DMS 273 (cell line): ENCODE data around the gene CPN2.

Source experiments
- DNase-seq: peaks from one replicate; lab custom pipeline; 2025; ENCODE audit not compliant: unreplicated experiment; lab: John Stamatoyannopoulos, UW

CPN2 gene

GRCh38 chr3:194381460-194381875, 30.3 kb upstream of the CPN2 start:
- no peak for DNase-seq

DNA sequence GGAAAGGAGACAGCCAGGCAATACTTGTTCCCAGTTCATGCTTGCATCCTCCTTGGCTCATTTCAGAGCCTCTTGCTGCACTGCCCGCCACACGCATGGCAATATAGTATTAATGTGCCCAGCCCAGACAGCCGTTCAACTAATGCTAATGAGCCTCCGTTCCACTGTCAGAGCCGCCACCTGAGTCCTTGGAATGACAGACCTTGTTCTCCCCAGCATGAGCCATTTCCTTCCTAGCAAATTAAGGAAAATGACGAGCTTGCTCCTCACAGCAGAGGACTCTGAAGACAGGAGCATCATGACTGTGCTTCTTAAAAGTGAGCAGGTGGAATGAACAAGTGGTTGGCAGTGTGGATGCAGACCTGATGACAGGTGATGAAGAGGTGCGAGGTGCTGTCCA, 29.2 kb upstream of the CPN2 start:
- DNase-seq: no peak

DNA sequence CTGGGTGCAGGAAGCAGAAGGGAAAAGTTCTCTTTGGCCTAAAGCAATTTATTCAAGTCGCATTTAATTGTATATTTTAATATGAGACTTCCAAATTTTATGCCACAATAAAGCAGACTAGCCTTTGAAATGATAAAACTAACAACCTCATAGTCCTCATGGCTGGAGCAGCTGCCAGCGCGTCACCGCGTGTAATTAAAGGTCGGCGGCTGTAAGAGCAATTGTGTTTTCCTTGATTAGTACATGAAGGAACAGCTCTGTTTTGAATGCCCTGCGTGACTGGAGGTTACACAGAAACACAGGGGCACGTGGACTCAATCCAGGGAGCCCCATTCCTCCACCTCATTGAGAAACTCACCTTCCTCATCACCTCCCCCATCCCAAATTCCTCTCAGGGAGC, 28.5 kb upstream of the CPN2 start:
- no peak for DNase-seq

GRCh38 chr3:194379231-194379630, 28.1 kb upstream of the CPN2 start:
- no peak for DNase-seq

- DNase-seq: no peak
Observed at GRCh38 chr3:194377708-194378107, 26.6 kb upstream of the CPN2 start.

DNA sequence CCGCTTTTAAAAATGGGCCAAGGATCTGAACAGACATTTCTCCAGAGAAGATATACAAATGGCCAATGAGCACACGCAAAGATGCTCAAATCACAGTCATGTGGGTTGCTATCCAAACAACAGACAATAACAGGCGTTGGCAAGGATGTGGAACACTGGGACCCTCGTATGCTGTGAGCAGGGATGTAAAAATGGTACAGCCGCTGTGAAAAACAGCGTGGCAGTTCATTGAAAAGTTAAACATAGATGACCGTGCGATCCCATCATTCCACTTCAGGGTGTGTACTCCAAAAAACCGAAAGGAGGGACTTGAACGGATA, 25.1 kb upstream of the CPN2 start:
- no peak for DNase-seq

DNA sequence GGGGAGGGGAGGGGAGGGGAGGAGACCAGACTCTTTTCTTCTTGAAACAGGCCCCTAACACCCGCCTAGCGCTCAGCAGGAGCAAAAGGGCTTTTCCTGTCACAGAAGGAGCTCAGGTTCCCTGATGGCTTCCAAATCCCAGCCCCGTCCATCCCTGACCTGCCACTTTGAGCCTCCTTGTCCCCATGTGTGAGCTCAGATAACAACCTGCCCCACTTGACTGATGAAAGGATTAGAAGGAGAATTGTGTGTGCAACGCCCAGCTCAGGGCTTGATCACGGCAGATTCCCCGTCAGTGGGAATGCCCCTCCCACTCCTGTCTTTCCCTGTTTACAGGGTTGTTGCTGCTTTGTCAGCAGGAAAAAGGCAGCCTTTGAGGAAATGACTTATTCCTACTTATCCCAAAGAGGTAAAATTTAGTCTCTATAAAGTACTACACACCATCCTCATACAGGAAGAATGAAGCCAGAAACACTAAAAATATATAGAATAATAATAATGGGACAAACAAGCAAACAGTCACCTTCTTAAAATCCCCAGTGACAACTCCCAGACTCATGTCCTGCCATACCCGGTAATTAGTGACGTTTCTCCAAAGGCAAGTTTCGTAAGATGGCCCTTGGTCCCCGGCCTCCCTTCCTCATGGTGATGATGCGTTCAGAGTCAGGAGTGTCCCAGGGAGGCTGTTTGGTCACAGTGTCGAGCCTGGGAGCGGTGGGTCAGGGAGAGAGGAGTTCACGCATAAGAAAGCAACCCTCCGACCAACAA, 24.5 kb upstream of the CPN2 start:
- DNase-seq: no peak

GRCh38 chr3:194374935-194375334, 23.8 kb upstream of the CPN2 start:
- no peak for DNase-seq

- DNase-seq: no peak
Observed at GRCh38 chr3:194373899-194374298, 22.8 kb upstream of the CPN2 start.

- DNase-seq: no peak
Observed at GRCh38 chr3:194373028-194373427, 21.9 kb upstream of the CPN2 start.

- no peak for DNase-seq
Observed at GRCh38 chr3:194370753-194371152, 19.6 kb upstream of the CPN2 start.

GRCh38 chr3:194369522-194370279, 18.6 kb upstream of the CPN2 start, which contains the start of gene LRRC15:
Gene LRRC15, minus strand, starts transcription at chr3:194369743. Its CDS starts 8,700 bp downstream, at chr3:194361043.
- no peak for DNase-seq

DNA sequence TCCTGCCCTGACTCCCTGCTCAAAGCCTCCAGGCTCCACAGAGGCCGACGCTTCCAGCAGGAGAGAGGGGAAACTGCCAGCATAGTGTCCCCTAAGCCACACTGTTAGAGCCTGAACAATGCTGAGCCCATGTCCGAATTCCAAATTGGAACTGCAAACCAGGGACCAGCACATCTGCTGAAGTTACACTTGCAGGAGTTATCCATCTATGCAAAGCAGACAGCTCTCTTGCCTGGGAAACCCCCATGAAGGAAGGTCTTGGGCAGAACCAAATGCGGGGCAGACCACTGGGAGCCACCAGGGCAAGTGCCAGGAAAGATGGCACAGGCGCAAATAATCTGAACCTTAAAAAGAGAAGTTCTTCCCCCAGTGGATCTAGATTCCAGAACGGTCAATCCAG, 17.8 kb upstream of the CPN2 start:
- DNase-seq: no peak

DNA sequence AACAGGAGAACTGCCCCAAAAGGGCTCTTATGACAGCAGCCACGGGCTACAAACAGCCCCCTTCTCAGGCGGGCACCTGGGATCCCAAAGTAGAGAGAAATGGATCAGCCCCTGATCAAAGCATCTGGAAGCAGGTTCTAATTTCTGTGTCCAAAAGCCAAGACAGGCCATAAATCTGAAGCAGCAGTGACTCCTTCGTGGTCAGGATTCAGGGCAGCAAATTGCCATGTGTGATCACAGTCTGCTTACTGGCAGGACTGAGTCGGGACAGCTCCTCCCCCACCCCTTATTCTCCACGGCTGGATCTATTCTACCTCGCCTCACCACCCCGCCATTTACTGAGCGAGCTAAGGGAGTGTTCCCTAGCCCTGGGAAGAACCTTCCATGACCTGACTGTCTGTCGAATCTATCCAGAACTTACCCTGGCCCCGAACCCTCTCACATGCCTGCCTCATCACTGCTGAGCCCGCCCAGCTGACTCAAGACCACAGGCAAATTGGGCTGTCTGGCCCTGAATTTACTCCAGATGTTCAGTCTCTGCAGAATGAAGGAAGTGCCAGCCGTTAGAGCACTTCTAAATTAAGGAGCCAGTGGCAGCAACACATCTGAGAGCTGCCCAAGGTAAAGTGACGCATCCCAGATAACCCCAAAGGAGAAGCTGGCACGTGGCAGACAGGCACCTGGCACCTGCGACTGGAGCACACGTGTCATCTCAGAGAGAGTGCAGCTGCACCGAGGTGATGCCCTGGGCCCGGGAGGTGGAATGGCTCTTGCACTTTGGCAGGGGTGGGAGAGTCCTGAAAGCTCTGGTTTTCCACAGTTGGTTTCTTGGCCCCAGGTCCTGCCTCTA, 17.1 kb upstream of the CPN2 start:
- DNase-seq: peak; percentile 34

DNA sequence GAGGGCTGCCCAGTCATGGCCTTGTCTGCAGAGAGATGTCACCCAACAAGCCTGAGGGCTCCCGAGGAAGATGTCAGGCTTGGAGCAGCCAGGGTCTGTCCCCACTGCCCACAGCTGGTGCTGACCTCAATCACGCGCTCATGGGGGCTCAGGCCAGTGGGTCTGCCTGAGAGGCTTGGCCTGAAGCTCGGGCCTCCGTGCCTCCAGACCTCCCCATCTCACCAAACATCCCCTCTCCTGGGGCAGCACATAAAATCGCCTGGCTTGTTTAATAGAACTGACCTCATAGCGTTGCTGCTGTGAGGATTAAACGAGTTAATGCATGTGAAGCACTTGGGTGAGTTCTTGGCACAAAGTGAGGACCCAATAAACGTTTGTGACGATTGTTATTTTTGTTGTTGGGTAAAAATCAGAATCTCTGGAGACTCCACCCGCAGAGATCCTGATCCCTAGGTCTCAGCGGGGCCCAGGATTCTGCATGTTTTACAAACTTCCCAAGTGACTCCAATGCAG, 14.9 kb upstream of the CPN2 start:
- DNase-seq: no peak

GRCh38 chr3:194365526-194365925, 14.4 kb upstream of the CPN2 start:
- no peak for DNase-seq

DNA sequence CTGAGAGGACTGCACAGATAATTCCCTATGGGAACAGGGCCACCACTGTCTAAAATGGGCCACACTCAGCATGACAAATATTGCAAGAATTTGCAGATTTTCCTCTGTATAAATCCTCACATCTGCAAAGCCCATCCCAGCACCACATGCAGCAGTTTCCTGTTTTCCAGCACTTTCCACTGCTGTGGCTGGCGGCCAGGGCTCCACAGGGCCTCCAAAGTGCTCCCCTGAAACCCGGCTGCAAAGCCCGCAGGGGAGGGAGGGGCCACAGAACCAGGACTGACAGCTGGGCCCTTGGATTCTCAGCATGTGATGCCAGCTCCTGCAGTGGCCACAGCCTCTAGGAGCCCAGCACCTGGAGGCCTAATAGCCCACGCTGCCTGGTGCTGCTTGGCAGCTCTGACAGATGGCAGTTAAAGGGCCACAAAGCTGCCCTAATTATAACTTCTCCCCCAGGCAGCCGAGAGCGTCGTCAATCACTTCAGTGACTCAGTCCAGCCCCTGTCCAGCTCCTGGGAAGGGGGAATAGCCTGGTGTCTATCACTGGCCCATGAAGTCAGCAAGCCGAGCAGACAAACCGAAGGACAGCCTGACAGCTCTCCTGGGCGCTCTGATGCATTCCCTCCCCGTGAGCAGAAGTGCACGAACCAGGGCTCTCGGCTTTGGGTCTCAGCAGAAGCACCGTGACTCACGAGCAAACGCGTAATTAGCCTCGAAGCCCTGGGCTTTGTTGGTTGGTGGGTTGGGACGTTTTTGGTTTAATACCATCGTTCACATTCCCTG, 13.7 kb upstream of the CPN2 start:
- peak; percentile 97 for DNase-seq

GRCh38 chr3:194364314-194364651, 13.2 kb upstream of the CPN2 start:
- no peak for DNase-seq

- no peak for DNase-seq
Observed at GRCh38 chr3:194360568-194360967, 9.4 kb upstream of the CPN2 start.

DNA sequence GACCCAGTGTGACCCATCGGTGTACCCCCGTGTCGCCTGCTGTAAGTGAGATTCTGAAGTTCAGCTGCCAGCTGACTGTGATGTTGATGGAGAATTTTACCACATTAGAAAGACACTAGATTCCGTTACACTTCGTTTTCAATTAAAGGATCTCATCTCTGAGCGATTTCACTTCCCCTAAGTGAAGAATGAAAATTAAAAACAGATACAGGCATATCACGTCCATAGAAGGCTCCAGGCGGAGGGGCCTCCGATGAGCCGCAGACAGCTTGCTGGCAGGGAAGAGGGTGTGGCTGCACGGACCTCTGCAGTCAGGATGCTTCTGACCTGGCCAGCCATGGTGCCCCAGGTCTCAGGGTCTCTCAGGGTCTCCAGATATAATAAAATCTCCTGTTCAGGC, 6.6 kb upstream of the CPN2 start:
- DNase-seq: no peak

DNA sequence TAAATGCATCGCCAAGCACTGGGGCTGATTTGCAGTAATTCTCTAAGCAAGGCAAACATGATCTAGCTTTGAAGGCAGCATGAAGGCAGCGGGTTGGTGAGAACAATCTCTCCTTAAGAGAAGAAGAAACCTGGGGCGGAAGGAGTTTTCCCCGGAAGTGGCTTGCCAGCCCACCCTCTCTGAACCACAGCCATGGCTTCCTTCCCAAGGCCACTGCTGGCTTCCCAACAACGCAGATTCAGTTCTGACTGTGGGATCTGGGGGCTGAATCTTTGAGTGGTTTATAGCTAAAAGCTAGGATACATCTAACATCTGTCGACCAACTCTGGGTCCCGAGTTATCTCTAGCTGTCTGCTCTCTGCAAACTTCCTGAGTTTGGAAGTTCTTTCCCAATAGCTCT, 4.3 kb upstream of the CPN2 start:
- DNase-seq: no peak
